Measurements from ENCODE around the gene TMEM117. TPM values are rescaled to one million over a fixed set of nuclear protein-coding genes. Genes with fewer than 3 reads are reported as not detected.
"Not testable (repeated sequence)": the region's sequence is repeated elsewhere in the genome, so short reads cannot be mapped to it uniquely, and the experiment has no call there.

TMEM117 gene
- total RNA-seq, 1 donor from 2014 or later: 9.9 TPM

DNA sequence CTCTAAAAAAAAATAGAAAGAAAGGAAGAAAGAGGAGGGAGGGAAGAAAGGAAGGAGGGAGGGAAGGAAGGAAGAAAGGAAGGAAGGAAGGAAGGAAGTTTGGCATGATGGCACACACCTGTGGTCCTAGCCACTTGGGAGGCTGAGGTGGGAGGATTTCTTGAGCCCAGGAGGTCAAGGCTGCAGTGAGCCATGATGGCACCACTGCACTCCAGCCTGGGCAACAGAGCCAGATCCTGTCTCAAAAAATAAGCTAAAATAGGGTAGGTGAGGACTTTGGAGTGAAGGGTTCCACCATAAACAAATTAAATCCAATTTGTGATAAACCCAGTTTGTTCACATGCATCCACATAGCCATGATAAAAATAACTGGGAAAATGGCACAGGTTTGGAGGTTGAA, 543.2 kb downstream of the TMEM117 start:
- H3K27ac ChIP-seq (ENCODE audit: low read depth, low read length); H3K27me3 ChIP-seq (ENCODE audit: control insufficient read depth in 3 of 3, insufficient read depth in 3 of 3, low read length in 3 of 3); H3K9me3 ChIP-seq (ENCODE audit: control insufficient read depth in 3 of 3, low read length in 3 of 3); H3K9ac ChIP-seq (ENCODE audit: low read depth in 1 of 3, low read length in 3 of 3); H3K36me3 ChIP-seq (ENCODE audit: control insufficient read depth in 3 of 3, insufficient read depth in 3 of 3, low read length in 3 of 3); H3K4me1 ChIP-seq (ENCODE audit: control insufficient read depth in 3 of 3, insufficient read depth in 3 of 3, low read length in 3 of 3); H3K4me3 ChIP-seq (ENCODE audit: low read length in 3 of 3): not testable (repeated sequence)

GRCh38 chr12:44379831-44380230, 544.0 kb downstream of the TMEM117 start:
- H3K4me1 ChIP-seq (ENCODE audit: control insufficient read depth in 3 of 3, insufficient read depth in 3 of 3, low read length in 3 of 3): peaks cover 4 to 5% (median 4%) of the 10 kb centered on the region in 3 donors
- no peak overlapping the region for H3K27ac ChIP-seq (ENCODE audit: low read depth, low read length)
- H3K9ac ChIP-seq (ENCODE audit: low read depth in 1 of 3, low read length in 3 of 3): no peak overlapping the region
- H3K4me3 ChIP-seq (ENCODE audit: low read length in 3 of 3): no peak overlapping the region
- H3K9me3 ChIP-seq (ENCODE audit: control insufficient read depth in 3 of 3, low read length in 3 of 3): no peaks in the 10 kb centered on the region
- no peaks in the 10 kb centered on the region for H3K36me3 ChIP-seq (ENCODE audit: control insufficient read depth in 3 of 3, insufficient read depth in 3 of 3, low read length in 3 of 3)
- H3K27me3 ChIP-seq (ENCODE audit: control insufficient read depth in 3 of 3, insufficient read depth in 3 of 3, low read length in 3 of 3): no peaks in the 10 kb centered on the region

DNA sequence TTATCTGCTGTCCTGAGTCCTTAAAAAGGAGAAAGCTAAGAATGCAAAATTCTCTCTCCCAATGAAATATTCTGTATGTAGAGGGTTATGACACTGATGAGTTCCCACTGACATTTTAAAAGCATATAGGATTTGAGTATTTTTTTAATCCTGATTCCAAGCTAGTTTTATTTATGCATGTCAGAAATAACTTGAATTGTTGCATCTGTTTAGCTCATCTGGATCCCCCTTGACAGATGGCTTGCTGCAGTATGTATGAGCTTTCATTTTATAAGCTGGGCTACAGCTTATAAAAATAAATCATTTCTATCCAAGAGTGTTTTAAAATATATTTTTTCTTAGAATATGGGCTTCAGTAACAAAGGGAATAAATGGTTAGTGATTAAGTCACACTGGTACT, 545.0 kb downstream of the TMEM117 start:
- Histone ChIP-seq H3K27ac (ENCODE audit: low read depth, low read length) (no peak overlapping the region), H3K27me3 (ENCODE audit: control insufficient read depth in 3 of 3, insufficient read depth in 3 of 3, low read length in 3 of 3) (no peaks in the 10 kb centered on the region), H3K36me3 (ENCODE audit: control insufficient read depth in 3 of 3, insufficient read depth in 3 of 3, low read length in 3 of 3) (no peaks in the 10 kb centered on the region), H3K4me1 (ENCODE audit: control insufficient read depth in 3 of 3, insufficient read depth in 3 of 3, low read length in 3 of 3) (peaks cover 4 to 5% (median 4%) of the 10 kb centered on the region in 3 donors), H3K9me3 (ENCODE audit: control insufficient read depth in 3 of 3, low read length in 3 of 3) (no peaks in the 10 kb centered on the region), H3K4me3 (ENCODE audit: low read length in 3 of 3) (no peak overlapping the region), H3K9ac (ENCODE audit: low read depth in 1 of 3, low read length in 3 of 3) (no peak overlapping the region)

GRCh38 chr12:44381341-44381740, 545.5 kb downstream of the TMEM117 start:
- H3K9me3 ChIP-seq (ENCODE audit: control insufficient read depth in 3 of 3, low read length in 3 of 3): no peaks in the 10 kb centered on the region

DNA sequence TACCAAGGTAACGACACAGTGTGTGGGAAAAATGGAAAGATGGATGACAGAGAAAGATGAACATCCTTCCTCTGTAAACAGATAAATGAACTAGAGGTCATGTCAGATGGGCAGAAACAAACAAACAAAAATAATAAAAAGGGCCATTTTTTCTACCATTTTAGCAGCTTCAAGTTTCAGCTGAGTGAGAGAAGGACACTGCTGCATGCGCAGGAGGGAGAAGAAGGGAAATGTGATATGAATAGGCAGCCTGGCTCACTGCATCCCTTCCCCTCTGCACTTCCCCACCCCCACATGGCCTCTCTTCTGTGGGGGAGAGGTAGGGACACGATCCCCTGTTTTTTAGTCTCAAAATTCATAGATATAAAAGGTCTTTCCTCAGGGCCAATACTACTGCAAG, 548.3 kb downstream of the TMEM117 start:
- Histone ChIP-seq H3K9me3 (ENCODE audit: control insufficient read depth in 3 of 3, low read length in 3 of 3) (no peaks in the 10 kb centered on the region), H3K9ac (ENCODE audit: low read depth in 1 of 3, low read length in 3 of 3) (no peak overlapping the region), H3K27ac (ENCODE audit: low read depth, low read length) (no peak overlapping the region), H3K27me3 (ENCODE audit: control insufficient read depth in 3 of 3, insufficient read depth in 3 of 3, low read length in 3 of 3) (no peaks in the 10 kb centered on the region), H3K4me3 (ENCODE audit: low read length in 3 of 3) (no peak overlapping the region), H3K36me3 (ENCODE audit: control insufficient read depth in 3 of 3, insufficient read depth in 3 of 3, low read length in 3 of 3) (peaks cover 0 to 2% (median 0%) of the 10 kb centered on the region in 3 donors), H3K4me1 (ENCODE audit: control insufficient read depth in 3 of 3, insufficient read depth in 3 of 3, low read length in 3 of 3) (peaks cover 4 to 5% (median 4%) of the 10 kb centered on the region in 3 donors)

More at GRCh38 chr12:44381341-44381740, 545.5 kb downstream of the TMEM117 start:
- H3K4me3 ChIP-seq (ENCODE audit: low read length in 3 of 3): no peak overlapping the region
- H3K4me1 ChIP-seq (ENCODE audit: control insufficient read depth in 3 of 3, insufficient read depth in 3 of 3, low read length in 3 of 3): peaks cover 4 to 5% (median 4%) of the 10 kb centered on the region in 3 donors
- no peaks in the 10 kb centered on the region for H3K27me3 ChIP-seq (ENCODE audit: control insufficient read depth in 3 of 3, insufficient read depth in 3 of 3, low read length in 3 of 3)
- no peak overlapping the region for H3K9ac ChIP-seq (ENCODE audit: low read depth in 1 of 3, low read length in 3 of 3)
- H3K27ac ChIP-seq (ENCODE audit: low read depth, low read length): no peak overlapping the region
- no peaks in the 10 kb centered on the region for H3K36me3 ChIP-seq (ENCODE audit: control insufficient read depth in 3 of 3, insufficient read depth in 3 of 3, low read length in 3 of 3)

DNA sequence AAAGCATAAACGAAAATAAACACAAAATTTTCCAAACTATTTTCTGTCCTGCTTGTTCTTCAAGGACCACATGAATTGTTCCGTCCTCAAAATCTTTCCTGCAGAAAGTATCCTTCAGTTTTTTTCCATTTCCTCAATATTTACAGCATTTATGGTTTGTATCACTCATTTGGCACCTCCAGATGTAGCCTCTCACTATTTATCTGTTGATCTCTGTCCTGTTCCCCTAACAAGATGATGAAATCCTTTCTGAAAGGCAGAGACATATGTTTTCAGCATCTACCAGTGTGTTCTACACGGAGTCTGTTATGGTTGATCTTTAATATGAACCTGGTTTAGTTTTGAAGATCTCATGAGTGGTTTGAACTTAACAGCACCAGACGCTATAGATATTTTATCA, 550.1 kb downstream of the TMEM117 start:
- Histone ChIP-seq H3K27ac (ENCODE audit: low read depth, low read length) (no peak overlapping the region), H3K27me3 (ENCODE audit: control insufficient read depth in 3 of 3, insufficient read depth in 3 of 3, low read length in 3 of 3) (no peaks in the 10 kb centered on the region), H3K9ac (ENCODE audit: low read depth in 1 of 3, low read length in 3 of 3) (no peak overlapping the region), H3K9me3 (ENCODE audit: control insufficient read depth in 3 of 3, low read length in 3 of 3) (no peaks in the 10 kb centered on the region), H3K4me1 (ENCODE audit: control insufficient read depth in 3 of 3, insufficient read depth in 3 of 3, low read length in 3 of 3) (no peaks in the 10 kb centered on the region), H3K36me3 (ENCODE audit: control insufficient read depth in 3 of 3, insufficient read depth in 3 of 3, low read length in 3 of 3) (peaks cover 0 to 2% (median 0%) of the 10 kb centered on the region in 3 donors), H3K4me3 (ENCODE audit: low read length in 3 of 3) (no peak overlapping the region)

DNA sequence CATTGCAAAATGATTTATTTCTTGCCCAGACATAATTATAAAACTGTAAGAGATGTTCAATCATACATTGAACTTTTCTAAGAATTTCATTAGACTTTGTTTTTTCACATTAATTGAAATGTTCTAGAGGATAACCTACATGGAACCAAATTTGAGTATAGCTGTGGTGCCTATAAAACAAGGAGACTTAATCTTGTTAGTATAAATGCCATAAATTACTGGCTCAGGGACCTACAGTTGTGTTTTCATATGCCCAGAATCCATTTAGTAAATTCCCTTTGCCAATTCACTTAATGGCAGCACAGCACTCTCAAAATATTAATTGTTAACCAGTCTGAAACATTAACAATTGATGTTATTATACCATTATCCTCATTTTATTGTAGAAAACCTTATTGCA, 551.7 kb downstream of the TMEM117 start:
- Histone ChIP-seq H3K9me3 (ENCODE audit: control insufficient read depth in 3 of 3, low read length in 3 of 3) (no peaks in the 10 kb centered on the region), H3K27ac (ENCODE audit: low read depth, low read length) (no peak overlapping the region), H3K36me3 (ENCODE audit: control insufficient read depth in 3 of 3, insufficient read depth in 3 of 3, low read length in 3 of 3) (peaks cover 0 to 2% (median 0%) of the 10 kb centered on the region in 3 donors), H3K9ac (ENCODE audit: low read depth in 1 of 3, low read length in 3 of 3) (no peak overlapping the region), H3K4me3 (ENCODE audit: low read length in 3 of 3) (no peak overlapping the region), H3K27me3 (ENCODE audit: control insufficient read depth in 3 of 3, insufficient read depth in 3 of 3, low read length in 3 of 3) (no peaks in the 10 kb centered on the region), H3K4me1 (ENCODE audit: control insufficient read depth in 3 of 3, insufficient read depth in 3 of 3, low read length in 3 of 3) (no peaks in the 10 kb centered on the region)

DNA sequence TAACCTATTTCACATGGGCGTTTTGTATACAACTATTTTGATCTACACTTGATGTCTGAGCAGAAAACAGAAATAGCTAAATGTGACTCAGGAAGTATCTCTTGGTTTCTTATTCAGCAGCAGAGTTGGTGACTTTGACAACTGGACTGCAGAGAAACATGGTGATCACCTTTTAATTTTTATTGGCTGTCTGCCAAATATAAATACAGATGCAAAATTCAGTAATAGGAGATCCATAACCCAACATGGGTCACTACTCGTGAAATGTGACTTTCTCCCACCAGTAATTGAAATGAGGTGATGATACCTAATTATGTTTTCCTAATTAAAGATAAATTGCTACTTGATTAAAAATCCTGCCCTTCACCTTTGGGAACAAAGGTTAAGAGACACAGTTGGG, 553.2 kb downstream of the TMEM117 start:
- Histone ChIP-seq H3K4me3 (ENCODE audit: low read length in 3 of 3) (no peak overlapping the region), H3K9me3 (ENCODE audit: control insufficient read depth in 3 of 3, low read length in 3 of 3) (no peaks in the 10 kb centered on the region), H3K4me1 (ENCODE audit: control insufficient read depth in 3 of 3, insufficient read depth in 3 of 3, low read length in 3 of 3) (no peaks in the 10 kb centered on the region), H3K36me3 (ENCODE audit: control insufficient read depth in 3 of 3, insufficient read depth in 3 of 3, low read length in 3 of 3) (peaks cover 0 to 2% (median 0%) of the 10 kb centered on the region in 3 donors), H3K9ac (ENCODE audit: low read depth in 1 of 3, low read length in 3 of 3) (no peak overlapping the region), H3K27ac (ENCODE audit: low read depth, low read length) (no peak overlapping the region), H3K27me3 (ENCODE audit: control insufficient read depth in 3 of 3, insufficient read depth in 3 of 3, low read length in 3 of 3) (no peaks in the 10 kb centered on the region)

GRCh38 chr12:44389896-44390295, 554.0 kb downstream of the TMEM117 start:
- Histone ChIP-seq H3K9ac (ENCODE audit: low read depth in 1 of 3, low read length in 3 of 3) (no peak overlapping the region), H3K27me3 (ENCODE audit: control insufficient read depth in 3 of 3, insufficient read depth in 3 of 3, low read length in 3 of 3) (no peaks in the 10 kb centered on the region), H3K4me1 (ENCODE audit: control insufficient read depth in 3 of 3, insufficient read depth in 3 of 3, low read length in 3 of 3) (no peaks in the 10 kb centered on the region), H3K27ac (ENCODE audit: low read depth, low read length) (no peak overlapping the region), H3K9me3 (ENCODE audit: control insufficient read depth in 3 of 3, low read length in 3 of 3) (no peaks in the 10 kb centered on the region), H3K36me3 (ENCODE audit: control insufficient read depth in 3 of 3, insufficient read depth in 3 of 3, low read length in 3 of 3) (peaks cover 0 to 2% (median 0%) of the 10 kb centered on the region in 3 donors), H3K4me3 (ENCODE audit: low read length in 3 of 3) (no peak overlapping the region)

- Histone ChIP-seq H3K9me3 (ENCODE audit: control insufficient read depth in 3 of 3, low read length in 3 of 3) (no peaks in the 10 kb centered on the region), H3K4me3 (ENCODE audit: low read length in 3 of 3) (no peak overlapping the region), H3K4me1 (ENCODE audit: control insufficient read depth in 3 of 3, insufficient read depth in 3 of 3, low read length in 3 of 3) (no peaks in the 10 kb centered on the region), H3K27ac (ENCODE audit: low read depth, low read length) (no peak overlapping the region), H3K9ac (ENCODE audit: low read depth in 1 of 3, low read length in 3 of 3) (no peak overlapping the region), H3K27me3 (ENCODE audit: control insufficient read depth in 3 of 3, insufficient read depth in 3 of 3, low read length in 3 of 3) (no peaks in the 10 kb centered on the region), H3K36me3 (ENCODE audit: control insufficient read depth in 3 of 3, insufficient read depth in 3 of 3, low read length in 3 of 3) (no peaks in the 10 kb centered on the region)
Observed at GRCh38 chr12:44397631-44398030, 561.8 kb downstream of the TMEM117 start.

DNA sequence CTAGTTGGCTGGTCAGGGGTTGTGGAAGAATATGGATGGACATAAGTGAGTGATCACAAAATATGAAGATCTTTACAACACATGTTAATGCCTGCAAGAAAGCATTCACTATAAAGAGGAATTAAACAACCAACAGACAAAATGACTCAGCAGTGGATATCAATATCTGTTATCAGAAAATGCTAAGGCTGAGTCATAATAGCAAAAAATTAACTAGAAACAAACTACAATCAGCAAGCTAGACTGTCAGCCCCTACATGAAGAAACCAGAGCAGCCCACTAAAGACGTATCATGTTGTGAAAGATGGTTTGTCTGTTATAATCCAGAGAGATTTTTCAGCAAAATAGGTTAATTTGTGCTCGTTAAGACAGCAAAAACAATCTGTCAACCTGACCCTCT, 567.3 kb downstream of the TMEM117 start:
- Histone ChIP-seq H3K27me3 (ENCODE audit: control insufficient read depth in 3 of 3, insufficient read depth in 3 of 3, low read length in 3 of 3) (no peaks in the 10 kb centered on the region), H3K4me1 (ENCODE audit: control insufficient read depth in 3 of 3, insufficient read depth in 3 of 3, low read length in 3 of 3) (no peaks in the 10 kb centered on the region), H3K9ac (ENCODE audit: low read depth in 1 of 3, low read length in 3 of 3) (no peak overlapping the region), H3K27ac (ENCODE audit: low read depth, low read length) (no peak overlapping the region), H3K9me3 (ENCODE audit: control insufficient read depth in 3 of 3, low read length in 3 of 3) (no peaks in the 10 kb centered on the region), H3K4me3 (ENCODE audit: low read length in 3 of 3) (no peak overlapping the region), H3K36me3 (ENCODE audit: control insufficient read depth in 3 of 3, insufficient read depth in 3 of 3, low read length in 3 of 3) (no peaks in the 10 kb centered on the region)

Measured in skeletal muscle tissue (tissue), 4 donors.